ENCODE results near the gene ZNF670. TPM values are rescaled to one million over a fixed set of nuclear protein-coding genes. Genes with fewer than 3 reads are reported as not detected.

The ZNF670 gene
- total and polyA plus RNA-seq, 9 of the 15 experiments (the other 6 are each of a cell fraction or from before 2014, with no cell fraction given): 7.1 to 23.4 (median 11.8) TPM

DNA sequence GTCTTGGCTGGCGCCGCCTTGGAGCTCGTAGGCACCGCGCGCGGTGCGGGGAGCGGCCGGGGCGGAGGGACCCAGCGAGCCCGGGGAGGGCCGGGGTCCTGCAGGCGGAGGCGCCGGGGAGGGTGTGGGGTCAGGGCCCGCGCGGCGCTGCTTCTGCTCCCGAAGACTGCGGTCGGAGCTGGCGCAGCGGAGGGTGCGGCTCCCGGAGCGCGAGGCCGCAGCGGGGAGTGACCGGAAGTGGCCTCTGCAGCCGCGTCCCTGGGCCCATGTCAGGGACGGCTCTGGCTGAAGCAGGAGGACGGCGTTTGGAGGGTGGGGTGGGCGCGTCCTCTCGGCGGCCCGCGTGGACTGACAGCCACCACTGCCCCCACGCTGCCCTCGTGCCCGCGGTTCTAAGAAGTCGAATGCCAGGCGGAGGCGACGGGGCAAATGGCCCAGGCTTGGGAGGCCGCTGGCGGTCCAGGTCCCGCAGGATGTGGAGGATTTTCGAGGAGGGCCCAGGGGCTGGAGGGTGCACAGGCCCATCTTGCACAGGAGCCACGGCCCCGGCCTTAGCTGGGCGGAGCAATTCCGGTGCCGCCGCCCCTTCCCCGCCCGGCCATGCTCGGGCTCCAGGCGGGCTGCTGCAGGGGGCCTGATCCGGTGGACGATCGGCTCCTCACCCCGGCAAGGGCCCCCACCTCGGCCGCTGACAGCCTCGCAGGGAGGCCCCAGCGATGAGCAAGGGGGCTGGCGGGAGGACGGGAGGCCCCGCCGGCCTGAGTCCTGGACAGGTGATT lies 33.3 kb upstream of the ZNF670 start (continued):
- TF ChIP-seq SETDB1 (IDR thresholded peaks at IDR 0.05; ENCODE audit: low read length): no peak
- TF ChIP-seq EP300 (IDR thresholded peaks at IDR 0.05; ENCODE audit: low read length): no peak
- peak; percentile 51 for TF ChIP-seq KDM2B (CRISPR knock-in tag; IDR thresholded peaks at IDR 0.05)
- TF ChIP-seq CTBP1 (IDR thresholded peaks at IDR 0.05; ENCODE audit: borderline replicate concordance): peak; percentile 92
- TF ChIP-seq MYC (IDR thresholded peaks at IDR 0.05; ENCODE audit: low read depth, low read length): peak; percentile 73
- no peak; the same call in 1 of the 2 replicates for TF ChIP-seq MYC (CRISPR knock-in tag; IDR thresholded peaks at IDR 0.05; ENCODE audit: borderline replicate concordance, low read depth)
- no peak for TF ChIP-seq SIRT6 (IDR thresholded peaks at IDR 0.05; ENCODE audit: low read depth, low read length)
- peak; percentile 35; the same call in 1 of the 2 replicates for TF ChIP-seq CBX5 (IDR thresholded peaks at IDR 0.05; ENCODE audit: borderline replicate concordance, low read depth)
- no peak for TF ChIP-seq CEBPB (tag; IDR thresholded peaks at IDR 0.05)
- TF ChIP-seq, protein P1, sequence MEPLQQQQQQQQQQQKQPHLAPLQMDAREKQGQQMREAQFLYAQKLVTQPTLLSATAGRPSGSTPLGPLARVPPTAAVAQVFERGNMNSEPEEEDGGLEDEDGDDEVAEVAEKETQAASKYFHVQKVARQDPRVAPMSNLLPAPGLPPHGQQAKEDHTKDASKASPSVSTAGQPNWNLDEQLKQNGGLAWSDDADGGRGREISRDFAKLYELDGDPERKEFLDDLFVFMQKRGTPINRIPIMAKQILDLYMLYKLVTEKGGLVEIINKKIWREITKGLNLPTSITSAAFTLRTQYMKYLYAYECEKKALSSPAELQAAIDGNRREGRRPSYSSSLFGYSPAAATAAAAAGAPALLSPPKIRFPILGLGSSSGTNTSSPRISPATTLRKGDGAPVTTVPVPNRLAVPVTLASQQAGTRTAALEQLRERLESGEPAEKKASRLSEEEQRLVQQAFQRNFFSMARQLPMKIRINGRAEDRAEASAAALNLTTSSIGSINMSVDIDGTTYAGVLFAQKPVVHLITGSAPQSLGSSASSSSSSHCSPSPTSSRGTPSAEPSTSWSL (CRISPR knock-in tag; IDR thresholded peaks at IDR 0.05; ENCODE audit: borderline replicate concordance): no peak
- TF ChIP-seq RBM22 (IDR thresholded peaks at IDR 0.05; ENCODE audit: low read depth, low read length, poor library complexity, severe bottlenecking): peak; percentile 3
- TF ChIP-seq TAF15 (IDR thresholded peaks at IDR 0.05; ENCODE audit: low read depth, low read length): no peak
- TF ChIP-seq, protein P2, sequence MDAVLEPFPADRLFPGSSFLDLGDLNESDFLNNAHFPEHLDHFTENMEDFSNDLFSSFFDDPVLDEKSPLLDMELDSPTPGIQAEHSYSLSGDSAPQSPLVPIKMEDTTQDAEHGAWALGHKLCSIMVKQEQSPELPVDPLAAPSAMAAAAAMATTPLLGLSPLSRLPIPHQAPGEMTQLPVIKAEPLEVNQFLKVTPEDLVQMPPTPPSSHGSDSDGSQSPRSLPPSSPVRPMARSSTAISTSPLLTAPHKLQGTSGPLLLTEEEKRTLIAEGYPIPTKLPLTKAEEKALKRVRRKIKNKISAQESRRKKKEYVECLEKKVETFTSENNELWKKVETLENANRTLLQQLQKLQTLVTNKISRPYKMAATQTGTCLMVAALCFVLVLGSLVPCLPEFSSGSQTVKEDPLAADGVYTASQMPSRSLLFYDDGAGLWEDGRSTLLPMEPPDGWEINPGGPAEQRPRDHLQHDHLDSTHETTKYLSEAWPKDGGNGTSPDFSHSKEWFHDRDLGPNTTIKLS (IDR thresholded peaks at IDR 0.05; ENCODE audit: borderline replicate concordance, low read depth): peak; percentile 35; the same call in 1 of the 2 replicates
- peak; percentile 74 for TF ChIP-seq RBBP5 (IDR thresholded peaks at IDR 0.05; ENCODE audit: borderline replicate concordance, insufficient read depth, low read length, poor library complexity, severe bottlenecking)
- peak; percentile 32; the same call in 1 of the 2 replicates for TF ChIP-seq EP400 (IDR thresholded peaks at IDR 0.05)
- TF ChIP-seq, protein P3, sequence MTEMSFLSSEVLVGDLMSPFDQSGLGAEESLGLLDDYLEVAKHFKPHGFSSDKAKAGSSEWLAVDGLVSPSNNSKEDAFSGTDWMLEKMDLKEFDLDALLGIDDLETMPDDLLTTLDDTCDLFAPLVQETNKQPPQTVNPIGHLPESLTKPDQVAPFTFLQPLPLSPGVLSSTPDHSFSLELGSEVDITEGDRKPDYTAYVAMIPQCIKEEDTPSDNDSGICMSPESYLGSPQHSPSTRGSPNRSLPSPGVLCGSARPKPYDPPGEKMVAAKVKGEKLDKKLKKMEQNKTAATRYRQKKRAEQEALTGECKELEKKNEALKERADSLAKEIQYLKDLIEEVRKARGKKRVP (CRISPR knock-in tag; IDR thresholded peaks at IDR 0.05): no peak
- TF ChIP-seq TCF3 (CRISPR knock-in tag; IDR thresholded peaks at IDR 0.05): 0 out of 2 replicates have a peak, but pooled peaks have one; percentile 23
- peak; percentile 21 for TF ChIP-seq ZNF146 (CRISPR knock-in tag; IDR thresholded peaks at IDR 0.05; ENCODE audit: unreplicated experiment)
- no peak for TF ChIP-seq CREBBP (IDR thresholded peaks at IDR 0.05; ENCODE audit: low read depth, low read length)
- TF ChIP-seq ARID1B (IDR thresholded peaks at IDR 0.05): peak; percentile 48
- TF ChIP-seq SRSF3 (IDR thresholded peaks at IDR 0.05; ENCODE audit: insufficient read depth, low read length): no peak

Measured in K562 (cell line).